ENCODE measurements around the gene CHADL.
A peak's percentile ranks its signal among the peaks of the same experiment; 100 is the strongest.

Gene CHADL

DNA sequence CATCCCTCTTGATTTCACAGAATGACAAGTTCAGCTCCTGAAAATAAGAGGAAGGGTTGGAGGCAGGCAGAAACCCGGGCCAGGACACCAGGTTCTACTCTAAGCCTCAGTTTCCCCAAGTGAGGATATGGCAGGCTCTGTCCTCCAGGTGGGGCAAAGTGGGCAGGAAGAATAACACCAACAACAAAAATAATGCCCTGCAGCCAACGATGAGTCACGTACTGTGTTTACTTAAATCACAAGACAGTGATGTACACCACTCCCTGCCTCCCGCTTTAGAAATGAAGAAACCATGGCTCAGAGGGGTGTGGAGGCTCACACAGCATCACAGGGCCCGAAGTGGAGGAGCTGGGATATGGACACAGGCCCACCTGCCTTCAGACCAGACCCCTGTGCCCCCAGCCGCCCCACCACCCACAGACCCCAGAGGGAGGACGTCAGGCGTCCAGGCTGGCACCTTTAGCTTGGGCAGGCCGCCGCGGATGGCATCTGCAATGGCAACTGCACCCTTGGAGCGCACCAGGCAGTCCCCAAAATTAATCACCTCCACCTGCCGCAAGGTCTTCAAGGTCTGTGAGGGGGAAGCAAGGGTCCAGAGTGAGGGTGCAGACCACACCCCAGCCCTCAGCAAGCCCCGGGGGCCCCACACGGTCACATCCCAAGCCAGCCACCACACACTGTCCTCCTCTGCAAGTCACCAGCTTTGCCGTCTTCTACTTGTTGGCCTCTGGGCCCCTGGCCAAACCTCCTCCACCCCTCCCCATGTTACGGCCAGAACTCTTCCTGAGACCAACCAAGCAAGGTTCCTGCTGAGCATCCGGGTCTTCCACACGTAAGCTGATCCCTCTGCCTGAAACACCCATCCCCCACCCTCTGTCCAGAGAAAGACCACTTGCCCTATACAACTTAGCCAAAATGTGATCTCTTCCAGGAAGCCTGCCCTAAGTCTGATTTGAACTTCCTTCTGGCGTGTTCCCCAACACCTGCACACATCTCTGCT is 15.8 kb upstream of the CHADL start:
- no peak for DNase-seq (ENCODE audit: low read depth)

DNA sequence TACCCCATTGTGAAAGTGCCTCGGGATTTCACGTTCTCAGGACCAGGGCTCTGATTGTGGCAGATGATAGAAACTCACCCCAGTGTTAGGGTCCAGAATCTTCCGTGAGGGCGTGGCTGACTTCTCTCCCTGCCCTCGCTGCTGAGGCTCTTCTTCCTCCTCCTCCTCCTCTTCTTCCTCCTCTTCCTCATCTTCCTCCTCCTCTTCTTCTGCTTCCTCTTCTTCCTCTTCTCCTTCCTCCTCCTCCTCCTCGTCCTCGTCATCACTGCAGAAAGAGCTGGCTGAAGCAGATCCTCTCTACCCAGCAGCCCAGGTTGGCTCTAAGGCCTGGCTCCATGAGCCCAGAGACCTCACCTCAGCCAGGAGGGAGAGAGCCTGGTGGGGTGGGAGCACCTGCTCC is 13.5 kb upstream of the CHADL start:
- no peak for DNase-seq (ENCODE audit: low read depth)

DNA sequence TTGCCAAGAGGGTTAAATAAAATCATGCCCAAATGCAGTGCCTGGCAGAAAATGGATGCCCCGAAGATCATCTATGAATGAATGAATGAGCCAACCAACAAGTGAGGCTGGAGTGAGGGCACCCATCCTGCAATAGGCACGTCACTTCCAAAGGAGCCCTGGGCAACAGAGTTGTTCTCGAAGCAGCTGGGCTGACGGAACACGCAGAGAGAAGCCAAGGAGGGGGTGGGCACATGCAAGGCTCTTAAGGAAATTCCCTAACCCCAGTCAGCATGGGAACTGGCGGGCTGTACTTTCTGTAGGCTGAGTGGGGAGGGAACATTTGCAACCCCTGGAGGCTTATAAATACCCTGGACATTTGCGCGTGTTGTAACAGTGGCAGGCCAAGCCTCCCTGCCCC is 11.6 kb upstream of the CHADL start:
- no peak for DNase-seq (ENCODE audit: low read depth)

DNA sequence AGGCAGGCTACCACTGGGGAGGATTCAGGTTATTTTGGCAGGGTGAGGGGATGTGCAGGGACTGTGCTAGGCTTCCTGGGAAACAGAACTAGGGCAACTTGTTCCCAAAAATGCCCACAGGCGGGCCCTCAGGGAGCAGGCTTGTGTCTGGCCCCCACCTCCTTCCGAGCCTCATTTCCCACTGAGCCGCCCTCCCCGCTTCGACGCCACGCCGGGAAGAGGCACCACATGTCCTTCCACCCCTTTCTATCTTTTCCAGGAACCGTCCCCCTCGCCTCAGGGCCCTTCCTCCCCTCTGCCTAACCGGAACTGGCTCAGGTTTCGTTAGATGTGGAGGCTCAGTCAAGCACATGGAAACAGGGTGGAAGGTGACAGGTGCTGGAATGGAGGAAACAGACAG is 9.4 kb upstream of the CHADL start:
- no peak for DNase-seq (ENCODE audit: low read depth)

DNA sequence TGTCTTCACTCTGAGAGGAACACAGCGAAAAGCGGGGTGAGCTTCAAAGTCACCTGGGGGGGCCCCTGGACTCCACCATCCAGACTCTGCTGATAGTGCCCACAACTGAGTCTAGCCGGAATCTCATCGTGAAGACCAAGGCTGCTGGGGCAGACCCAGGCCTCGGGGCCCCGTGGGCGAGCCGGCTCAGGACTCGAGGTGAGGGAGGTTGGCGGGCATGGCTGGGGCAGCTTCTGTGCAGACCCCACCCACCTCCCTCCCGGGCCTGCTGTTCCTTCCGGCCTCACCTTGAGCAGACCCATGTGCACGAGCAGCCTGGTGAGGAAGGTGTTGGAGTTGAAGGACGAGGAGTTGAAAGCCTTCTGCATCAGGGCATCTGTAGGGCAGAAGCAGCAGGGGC is 8.7 kb upstream of the CHADL start:
- DNase-seq (ENCODE audit: low read depth), result no peak

DNA sequence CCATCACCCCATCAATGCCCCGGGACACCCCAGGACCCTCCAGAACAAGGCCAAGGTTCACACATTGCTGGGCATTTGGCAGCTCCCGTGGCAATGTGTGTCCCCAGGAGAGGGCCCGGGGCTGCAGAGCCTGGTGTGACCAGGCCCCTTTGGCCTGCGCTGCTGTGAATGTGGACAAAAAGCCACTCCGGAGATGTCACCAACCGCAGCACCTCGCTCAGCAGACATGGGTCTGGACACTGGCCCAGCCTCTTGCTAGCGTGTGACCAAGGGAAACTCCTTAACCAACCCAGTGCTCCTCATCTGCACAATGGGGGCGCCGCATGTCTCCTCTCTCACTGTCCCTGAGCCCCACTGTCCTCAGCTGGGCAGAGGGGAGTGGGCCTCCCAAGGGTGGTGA is 8.0 kb upstream of the CHADL start:
- no peak for DNase-seq (ENCODE audit: low read depth)

DNA sequence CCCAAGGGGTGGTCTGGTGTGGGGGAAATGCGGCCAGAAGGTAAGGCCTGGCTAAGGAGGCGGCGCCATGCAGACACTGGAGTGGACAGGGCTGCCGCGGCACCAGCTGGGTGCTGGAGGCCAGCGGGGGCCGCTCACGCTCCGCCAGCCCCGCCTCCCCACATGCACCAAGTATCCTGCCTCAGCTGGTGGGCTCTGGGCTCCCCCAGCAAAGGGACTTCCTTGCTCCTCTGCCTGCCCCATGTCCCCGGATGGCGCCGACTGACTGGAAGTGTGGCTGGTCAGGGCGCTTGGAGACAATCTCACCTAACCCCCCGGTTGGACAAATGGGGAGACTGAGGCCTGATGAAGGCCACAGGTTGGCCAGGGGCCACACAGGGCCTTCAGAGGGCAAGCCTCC is 7.6 kb upstream of the CHADL start:
- no peak for DNase-seq (ENCODE audit: low read depth)

DNA sequence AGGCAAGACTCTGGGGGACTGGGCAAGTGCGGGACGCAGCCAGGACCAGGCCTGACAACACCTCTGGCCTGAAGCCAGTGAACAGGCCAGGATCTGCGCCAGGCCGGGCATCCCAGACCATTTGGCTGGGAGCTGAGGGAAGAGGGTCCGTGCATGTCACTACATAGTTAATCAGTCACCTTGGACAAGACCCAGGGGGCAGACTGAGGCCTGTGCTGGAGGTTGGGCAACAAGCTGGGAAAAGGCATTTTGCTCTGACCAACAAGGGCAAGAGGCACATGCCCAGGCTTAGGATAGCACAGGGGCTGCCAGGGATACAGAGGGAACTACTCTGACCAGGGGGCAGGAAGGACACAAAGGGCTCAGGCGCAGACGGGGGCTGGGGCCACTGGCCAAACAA is 7.0 kb upstream of the CHADL start:
- DNase-seq (ENCODE audit: low read depth), result no peak

DNA sequence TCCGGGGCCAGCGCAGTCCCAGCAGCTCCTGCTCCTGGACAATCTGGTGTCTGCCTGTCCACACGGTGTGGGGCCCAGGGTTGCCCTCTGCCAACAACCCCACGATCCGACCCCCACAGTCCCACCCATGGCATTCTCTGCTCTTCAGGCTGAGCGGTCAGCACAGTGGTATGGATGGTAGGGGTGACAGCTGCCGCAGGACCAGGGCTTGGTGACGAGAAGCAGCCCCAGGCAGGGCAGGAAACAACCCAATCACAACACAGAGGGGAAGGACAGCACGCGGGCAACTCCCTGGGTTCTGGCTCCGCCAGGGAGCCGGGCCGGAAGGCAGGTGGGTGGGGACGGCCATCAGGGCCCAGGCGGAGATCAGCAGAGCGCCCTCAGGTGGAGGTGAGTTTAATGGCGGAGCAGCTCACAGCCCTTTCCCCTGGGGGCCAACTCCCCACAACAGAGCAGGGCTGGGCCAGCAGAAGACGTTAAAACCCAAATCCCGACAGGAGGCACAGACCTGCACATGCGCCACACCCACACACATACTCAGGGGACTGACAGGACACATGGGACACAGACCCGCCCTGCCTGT is 5.3 kb upstream of the CHADL start:
- no peak for DNase-seq (ENCODE audit: low read depth)

DNA sequence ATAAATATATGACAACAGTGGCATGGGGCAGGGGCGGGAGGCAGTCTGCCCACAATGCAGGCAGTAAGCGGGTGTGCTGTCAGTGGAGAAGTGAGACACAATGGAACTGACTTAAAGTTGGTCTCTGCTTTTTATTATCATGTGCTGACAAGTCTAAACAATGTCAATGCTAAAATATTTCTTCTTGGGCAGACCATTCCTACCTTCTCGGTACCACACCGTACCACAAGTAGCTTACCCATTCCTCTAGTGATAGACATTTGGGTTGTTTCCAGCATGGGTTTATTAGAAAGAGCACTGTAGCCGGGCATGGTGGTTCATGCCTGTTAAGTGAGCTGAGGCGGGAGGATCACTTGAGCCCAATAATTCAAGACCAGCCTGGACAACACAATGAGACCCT is 2.6 kb upstream of the CHADL start:
- no peak for DNase-seq (ENCODE audit: low read depth)

DNA sequence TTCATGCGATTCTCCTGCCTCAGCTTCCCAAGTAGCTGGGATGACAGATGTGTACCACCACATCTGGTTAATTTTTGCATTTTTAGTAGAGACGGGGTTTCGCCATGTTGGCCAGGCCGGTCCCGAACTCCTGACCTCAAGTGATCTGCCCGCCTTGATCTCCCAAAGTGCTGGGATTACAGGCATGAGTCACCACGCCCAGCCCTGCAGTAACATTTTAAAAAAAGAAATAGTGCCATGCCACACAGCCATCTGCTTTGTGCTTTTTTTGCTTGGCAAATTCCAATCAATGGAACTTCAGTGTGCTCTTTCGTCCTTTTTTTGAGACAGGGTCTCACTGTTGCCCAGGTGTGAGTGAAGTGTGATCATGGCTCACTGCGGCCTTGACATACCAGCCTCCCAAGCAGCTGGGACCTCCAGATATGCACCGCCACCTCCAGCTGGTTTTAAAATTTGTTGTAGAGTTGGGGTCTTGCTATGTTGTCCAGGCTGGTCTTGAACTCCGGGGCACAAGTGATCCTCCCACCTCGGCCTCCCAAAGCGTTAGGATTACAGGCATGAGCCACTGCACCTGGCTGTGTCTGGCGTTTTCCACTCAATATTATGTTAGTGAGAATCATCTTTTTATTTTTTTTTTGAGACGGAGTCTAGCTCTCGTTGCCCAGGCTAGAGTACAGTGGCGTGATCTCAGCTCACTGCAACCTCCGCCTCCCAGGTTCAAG is 1.8 kb upstream of the CHADL start:
- DNase-seq (ENCODE audit: low read depth), result no peak

DNA sequence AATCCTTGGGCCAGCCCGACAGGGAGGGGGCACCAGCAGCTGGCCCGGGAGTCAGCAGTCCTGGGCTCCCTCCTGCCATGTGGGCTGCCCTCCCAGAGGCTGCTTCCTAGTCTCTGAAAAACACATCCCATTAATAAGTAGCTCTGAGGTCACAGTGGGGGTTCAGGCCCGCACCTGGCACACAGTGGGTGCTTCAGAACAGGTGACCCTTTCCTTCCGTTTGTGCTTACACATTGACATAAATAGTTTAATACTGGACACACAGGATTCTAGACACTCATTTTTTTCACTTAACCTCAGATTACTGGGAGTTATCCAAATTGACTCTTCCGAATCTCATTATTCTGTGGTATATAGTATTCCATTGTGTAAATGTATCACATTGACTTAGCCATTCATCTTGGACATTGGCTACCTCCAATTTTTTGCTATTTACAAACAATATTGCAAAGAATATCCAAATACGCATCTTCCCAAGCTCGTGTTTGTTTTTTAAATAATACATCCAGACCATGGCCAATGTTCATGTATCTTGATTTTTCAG is 474 bp upstream of the CHADL start:
- DNase-seq (ENCODE audit: low read depth), result no peak

DNA sequence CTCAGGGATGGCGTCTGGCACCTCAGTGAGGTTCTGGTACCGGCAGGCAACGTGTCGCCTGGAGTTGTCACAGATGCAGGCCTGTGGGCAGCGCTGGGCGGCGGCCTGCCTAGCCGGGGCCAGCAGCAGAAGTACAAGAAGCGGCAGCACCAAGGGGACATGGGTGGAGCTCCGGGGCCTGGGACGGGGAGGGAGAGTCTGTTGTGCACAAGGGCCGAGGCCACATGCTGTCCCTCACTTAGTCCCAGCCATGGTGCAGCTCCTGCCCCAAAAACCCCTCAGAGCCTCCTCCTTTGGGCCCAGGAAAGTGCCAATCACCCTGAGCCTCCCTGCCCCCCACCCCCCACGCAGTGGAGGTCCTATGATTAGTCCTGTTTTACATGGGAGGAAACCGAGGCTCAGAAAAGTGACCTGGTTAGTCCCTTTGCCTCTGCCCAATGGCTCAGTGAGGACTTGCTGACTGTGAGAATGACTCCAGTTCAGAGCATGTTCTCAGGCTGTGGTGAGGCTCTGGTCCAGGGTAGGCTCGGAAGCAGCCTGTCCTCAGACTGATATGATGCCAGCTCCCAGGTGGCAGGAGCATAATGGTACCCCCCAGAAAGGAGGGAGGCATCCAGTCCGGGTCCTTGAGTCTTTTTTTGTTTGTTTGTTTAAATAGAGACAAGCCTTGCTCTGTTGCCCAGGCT is 1.1 kb downstream of the CHADL start:
- no peak for DNase-seq (ENCODE audit: low read depth)

DNA sequence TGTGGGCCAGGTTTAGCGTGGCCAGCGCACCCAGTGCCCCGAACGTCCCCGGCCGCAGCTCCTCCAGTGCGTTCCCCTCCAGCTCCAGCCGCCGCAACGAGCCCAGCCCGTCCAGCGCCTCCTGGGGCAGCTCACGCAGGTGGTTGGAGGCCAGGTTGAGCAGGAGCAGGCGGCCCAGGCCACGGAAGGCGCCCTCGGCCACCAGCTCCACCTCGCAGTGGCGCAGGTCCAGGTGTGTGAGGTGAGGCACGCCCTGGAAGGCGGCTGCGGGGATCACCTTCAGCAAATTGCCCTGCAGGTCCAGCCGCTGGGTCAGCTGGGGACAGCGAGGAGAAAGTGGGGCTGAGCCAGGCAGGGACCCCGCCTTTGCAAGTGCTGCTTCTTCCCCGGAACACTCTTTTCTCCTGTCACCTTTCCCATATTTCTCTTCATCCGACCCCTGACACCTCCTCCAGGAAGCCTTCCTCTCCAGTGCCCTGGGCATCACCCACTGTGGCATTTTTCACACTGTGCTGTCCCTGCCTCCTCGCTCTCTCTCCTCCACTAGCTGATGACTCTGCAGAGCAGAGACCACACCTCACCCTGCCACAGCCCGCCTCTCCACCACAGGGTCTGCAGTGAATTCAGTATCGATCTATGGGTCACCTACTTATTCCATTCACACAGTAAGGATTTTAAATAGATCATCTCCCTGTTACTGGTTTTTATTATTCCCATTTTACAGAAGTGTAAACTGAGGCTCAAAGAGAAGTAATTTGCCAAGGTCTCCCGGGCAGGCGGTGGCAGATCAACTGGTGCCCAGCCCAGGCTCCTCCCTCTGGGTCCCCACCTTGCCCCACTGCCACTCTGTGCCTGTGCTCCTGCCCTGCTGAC is 1.9 kb downstream of the CHADL start:
- no peak for DNase-seq (ENCODE audit: low read depth)

DNA sequence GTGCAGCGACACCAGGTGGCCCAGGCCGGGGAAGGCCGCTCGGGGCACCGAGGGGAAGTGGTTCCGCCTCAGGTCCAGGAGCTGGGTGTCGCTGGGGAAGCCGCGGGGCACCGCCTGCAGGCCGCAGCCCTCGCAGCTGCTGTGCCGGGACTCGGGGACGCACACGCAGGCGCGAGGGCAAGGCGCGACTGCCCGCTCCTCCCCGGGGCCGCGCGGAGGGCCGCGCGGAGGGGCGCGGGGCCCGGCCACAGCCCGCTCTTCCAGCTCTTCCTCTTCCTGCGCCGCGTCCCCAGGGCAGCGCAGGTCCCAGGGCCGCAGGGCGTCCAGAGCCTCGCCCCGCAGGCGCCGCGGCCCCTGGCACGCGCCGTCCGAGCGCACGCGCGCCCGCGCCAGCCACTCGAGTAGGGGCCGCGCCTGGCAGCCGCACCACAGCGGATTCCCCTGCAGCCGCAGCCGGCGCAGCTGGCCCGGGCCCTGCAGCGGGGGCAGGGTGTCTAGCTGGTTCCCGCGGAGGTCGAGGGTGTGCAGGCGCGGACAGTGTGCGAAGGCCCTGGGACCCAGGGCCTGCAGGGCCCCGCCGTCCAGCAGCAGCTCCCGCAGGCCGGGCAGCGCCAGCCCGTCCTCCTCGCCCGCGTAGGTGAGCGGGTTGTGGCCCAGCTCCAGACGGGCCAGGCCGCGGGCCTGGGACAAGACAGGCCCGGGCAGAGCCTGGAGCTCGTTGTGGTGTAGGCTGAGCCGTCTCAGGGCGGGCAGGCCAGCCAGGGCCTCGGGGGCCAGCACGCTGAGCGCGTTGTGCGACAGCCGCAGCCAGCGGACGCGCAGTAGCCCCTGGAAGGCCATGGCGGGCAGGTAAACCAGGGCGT is 2.8 kb downstream of the CHADL start:
- peak; percentile 64 for DNase-seq (ENCODE audit: low read depth)

DNA sequence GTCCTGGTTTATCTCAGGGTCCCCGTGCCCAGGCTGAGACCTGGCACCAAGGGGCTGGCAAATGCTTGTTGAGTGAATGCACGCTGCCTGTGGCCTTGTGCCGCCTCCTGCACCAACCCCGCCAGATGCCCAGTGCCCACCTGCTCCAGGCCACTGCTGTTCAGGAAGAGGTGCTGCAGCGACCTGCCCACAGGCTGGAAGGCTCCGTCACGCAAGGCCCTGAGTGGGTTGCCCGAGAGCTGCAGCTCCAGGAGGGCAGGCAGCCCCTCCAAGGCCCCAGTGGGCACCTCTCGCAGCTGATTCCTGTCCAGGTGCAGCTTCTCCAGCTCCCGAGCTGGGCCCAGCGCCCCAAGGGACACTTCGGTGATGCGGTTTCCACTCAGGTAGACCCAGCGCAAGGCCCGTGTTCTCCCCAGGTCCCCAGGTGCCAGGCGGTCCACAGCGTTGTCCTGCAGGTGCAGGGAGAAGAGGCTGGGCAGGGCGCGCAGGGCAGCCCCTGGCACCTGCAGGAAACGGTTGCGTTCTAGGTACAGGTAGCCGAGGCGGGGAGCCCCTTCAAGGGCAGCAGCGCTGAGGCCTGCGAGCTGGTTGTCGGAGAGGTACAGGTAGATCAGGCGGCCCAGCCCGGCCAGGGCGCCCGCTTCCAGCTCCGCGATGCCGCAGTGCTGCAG is 3.6 kb downstream of the CHADL start:
- no peak for DNase-seq (ENCODE audit: low read depth)

DNA sequence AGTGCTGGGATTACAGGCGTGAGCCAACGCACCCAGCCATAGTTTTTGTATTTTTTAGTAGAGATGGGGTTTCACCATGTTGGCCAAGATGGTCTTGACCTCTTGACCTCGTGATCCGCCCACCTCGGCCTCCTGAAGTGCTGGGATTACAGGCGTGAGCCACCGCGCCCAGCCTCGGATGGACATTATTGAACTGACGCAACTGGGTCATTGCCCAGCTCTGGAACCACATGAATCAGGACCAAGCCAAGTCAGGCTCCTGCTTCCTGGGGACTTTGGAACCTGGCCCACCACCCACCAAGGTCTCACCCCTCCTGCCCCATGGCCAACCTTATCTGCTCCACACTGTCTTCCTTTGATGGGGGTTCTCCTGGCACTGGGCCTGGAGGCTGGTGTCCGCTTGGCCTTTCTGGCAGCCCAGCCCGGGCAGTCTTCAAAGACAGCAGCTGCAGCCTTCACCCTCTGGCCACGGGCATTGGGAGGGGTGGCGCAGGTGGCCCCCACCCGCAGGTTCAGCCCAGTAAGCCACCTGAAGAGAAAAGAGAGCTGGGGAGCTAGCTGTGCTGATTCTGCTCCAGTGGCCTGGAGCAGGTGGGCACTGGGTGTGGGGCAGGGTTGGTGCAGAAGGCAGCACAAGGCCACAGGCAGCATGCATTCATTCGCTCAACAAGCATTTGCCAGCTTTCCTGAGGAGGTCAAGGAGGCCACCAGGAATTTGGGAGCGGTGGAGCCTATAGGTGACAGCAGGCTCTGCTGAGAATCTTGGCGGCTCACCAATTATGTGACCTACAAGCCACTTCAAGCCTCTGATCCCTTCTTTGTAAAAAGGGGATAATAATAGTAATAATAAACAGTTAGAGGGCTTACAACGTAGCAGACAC is 5.7 kb downstream of the CHADL start:
- DNase-seq (ENCODE audit: low read depth), result no peak

DNA sequence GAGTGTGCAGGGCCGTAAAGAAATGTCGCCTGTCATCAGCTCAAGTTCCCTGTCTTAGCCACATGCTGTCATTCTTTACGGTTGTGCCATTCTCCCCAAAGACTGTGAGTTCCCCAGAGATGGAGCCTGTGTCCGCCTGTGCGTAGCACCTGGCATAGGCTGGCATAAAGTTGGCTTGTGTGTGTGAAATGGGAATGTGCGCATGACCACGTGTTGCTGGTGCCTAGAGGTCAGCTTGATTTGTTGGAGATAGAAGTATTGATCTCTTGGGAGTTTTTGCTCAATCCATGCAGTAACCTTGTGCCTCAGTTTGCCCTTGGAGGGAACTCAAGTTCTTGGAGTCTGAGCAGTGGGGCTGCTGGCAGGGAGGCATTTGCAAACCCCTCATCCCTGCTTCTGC is 9.4 kb downstream of the CHADL start:
- DNase-seq (ENCODE audit: low read depth), result no peak

DNA sequence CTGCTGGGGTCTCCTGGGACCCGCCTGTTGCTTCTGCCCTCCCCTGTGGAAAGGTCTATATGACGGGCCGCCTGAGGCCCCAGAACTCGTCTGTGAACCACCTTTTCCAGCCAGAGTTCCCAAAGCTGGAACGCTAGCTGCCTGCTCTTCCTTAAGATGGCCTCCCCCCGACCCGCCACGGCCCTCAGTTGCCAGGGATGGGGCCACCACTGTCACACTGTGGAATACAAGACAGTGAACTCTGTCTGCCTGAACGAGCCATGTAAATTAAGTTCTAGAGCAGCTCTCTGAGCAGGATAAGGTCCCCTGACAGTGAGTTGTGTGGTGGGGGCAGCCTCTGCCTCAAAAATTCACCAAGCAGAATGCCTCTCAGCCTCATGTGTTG is 10.3 kb downstream of the CHADL start:
- no peak for DNase-seq (ENCODE audit: low read depth)
